Astrocyte of the cerebellum (primary cell): ENCODE measurements around the gene KCNH1.

Source experiments
- DNase-seq: peaks from one replicate; pipeline ENCODE4 v3.0.0-alpha.2; 2011; ENCODE audit warnings: low read depth
- H3K4me3 ChIP-seq: 2 replicates; pipeline ENCODE4 v1.5.1; 2011; ENCODE audit warnings: mild to moderate bottlenecking, low read depth, low read length, moderate library complexity
- CTCF ChIP-seq: IDR thresholded peaks from 2 replicates; pipeline ENCODE4 v1.5.1; 2012; ENCODE audit warnings: low read length, low read depth, moderate library complexity, mild to moderate bottlenecking; ENCODE audit errors: missing control alignments
- in situ Hi-C: cut with HindIII; loops from 2 replicates; pipeline ENCODE4 v1.10.0; 2017; ENCODE audit warnings: low sequenced_read_pairs

Gene KCNH1

GRCh38 chr1:210692796-210693195 is 441.2 kb downstream of the KCNH1 start:
- no peak for TF ChIP-seq CTCF
- in situ Hi-C loops: no loop called here
- DNase-seq: no peak
- H3K4me3 ChIP-seq: no peak overlapping the region

- no peak overlapping the region for H3K4me3 ChIP-seq
- DNase-seq: no peak
- TF ChIP-seq CTCF: no peak
- in situ Hi-C loops: no loop called here
These were observed 442.8 kb downstream of the KCNH1 start for GRCh38 chr1:210691039-210691610.

GRCh38 chr1:210690236-210690635 is 443.7 kb downstream of the KCNH1 start:
- in situ Hi-C loops: no loop called here
- no peak overlapping the region for H3K4me3 ChIP-seq
- no peak for TF ChIP-seq CTCF
- DNase-seq: no peak

- in situ Hi-C loops: no loop called here
- no peak for DNase-seq
- no peak for TF ChIP-seq CTCF
- no peak overlapping the region for H3K4me3 ChIP-seq
These were observed 444.1 kb downstream of the KCNH1 start for GRCh38 chr1:210689826-210690225.

- in situ Hi-C loops: no loop called here
- DNase-seq: no peak
- H3K4me3 ChIP-seq: no peak overlapping the region
- TF ChIP-seq CTCF: no peak
These were observed 445.3 kb downstream of the KCNH1 start for GRCh38 chr1:210688512-210689234.

- no peak for DNase-seq
- in situ Hi-C loops: no loop called here
- no peak overlapping the region for H3K4me3 ChIP-seq
- no peak for TF ChIP-seq CTCF
These were observed 446.2 kb downstream of the KCNH1 start for GRCh38 chr1:210687582-210688279.
